Left colon (tissue), 2 donors: ENCODE results near the gene DHRS1. TPM values are rescaled to one million over a fixed set of nuclear protein-coding genes. Genes with fewer than 3 reads are reported as not detected.

Source experiments
- ATAC-seq: fragments of 200-7000 bp; cut with Tn5 transposase; one replicate; pipeline ENCODE4 v1.9.1; 2020; ENCODE audit warnings: mild to moderate bottlenecking, moderate library complexity
- DNase-seq, 2 donors: peaks; one replicate each; pipeline ENCODE4 v3.0.0-alpha.2; 2020
- intact Hi-C, 2 donors: fragments of 100-400 bp; cut with DNase I in 1 of 2; cut with micrococcal nuclease in 1 of 2; formaldehyde crosslinking; loops; one replicate each; pipeline versions ENCODE4 v1.11.2 to v1.14.0; 2022; cut with DNase I, micrococcal nuclease
- total RNA-seq, 2 donors: library from RNA; stranded (reverse); fragmentation: NEBNext Ultra II Directional; extraction: Animal tissue kit (Norgen Biotek cat#: 25700); gene quantifications; one replicate each; pipeline ENCODE4 v1.2.1, GENCODE V29; 2021
- donor health status: DM: no; HTN: no; CAD: no.
- donor health status: DM: yes; HTN: yes; CAD: no.

Gene DHRS1
- total RNA-seq, 2 donors from 2014 or later: 64.2 to 76.6 TPM

DNA sequence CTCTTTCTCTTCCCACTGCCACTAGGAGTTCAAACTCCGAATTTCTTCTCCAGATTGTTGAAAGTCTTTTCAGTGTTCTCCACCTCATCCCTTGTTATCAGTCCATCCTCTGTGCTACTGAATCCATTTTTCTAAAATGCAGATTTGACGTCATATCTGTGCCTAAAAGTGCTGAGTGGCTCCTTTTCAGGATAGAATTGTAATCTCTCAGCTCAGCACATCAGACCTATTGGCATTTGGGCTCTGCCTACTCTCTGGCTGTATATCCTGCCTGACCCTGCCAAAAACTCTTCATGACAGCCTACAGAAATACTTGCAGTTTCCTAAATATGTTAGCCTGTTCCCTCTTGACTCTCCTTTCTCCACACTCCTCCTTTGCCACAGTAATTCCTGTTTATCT is 27.1 kb downstream of the DHRS1 start:
- no peak for ATAC-seq
- intact Hi-C loops: no loop called here

GRCh38 chr14:24271834-24272263 is 27.7 kb downstream of the DHRS1 start:
- ATAC-seq: no peak
- DNase-seq: no peak
- intact Hi-C loops: no loop called here

More for the DNA sequence above, 27.1 kb downstream of the DHRS1 start:
- DNase-seq: no peak

GRCh38 chr14:24271134-24271833 is 28.3 kb downstream of the DHRS1 start, which contains the start of gene RABGGTA:
Gene RABGGTA (minus strand): TSS chr14:24271597. CDS start chr14:24271115, 482 bp downstream.
- intact Hi-C loops: no loop called here
- peak; percentile 88 to 92 for DNase-seq
- ATAC-seq: peak; percentile 96

- no peak for DNase-seq
- peak; percentile 38 for ATAC-seq
- intact Hi-C loops: no loop called here
These were observed 28.9 kb downstream of the DHRS1 start for GRCh38 chr14:24270537-24271133.

GRCh38 chr14:24269910-24270536 is 29.6 kb downstream of the DHRS1 start:
- no peak for DNase-seq
- intact Hi-C loops: no loop called here
- no peak for ATAC-seq

GRCh38 chr14:24269368-24269767 is 30.2 kb downstream of the DHRS1 start:
- DNase-seq (no peak), ATAC-seq (no peak)
- intact Hi-C loops: no loop called here

GRCh38 chr14:24268225-24268624 is 31.4 kb downstream of the DHRS1 start:
- intact Hi-C loops: no loop called here
- no peak for DNase-seq
- no peak for ATAC-seq

DNA sequence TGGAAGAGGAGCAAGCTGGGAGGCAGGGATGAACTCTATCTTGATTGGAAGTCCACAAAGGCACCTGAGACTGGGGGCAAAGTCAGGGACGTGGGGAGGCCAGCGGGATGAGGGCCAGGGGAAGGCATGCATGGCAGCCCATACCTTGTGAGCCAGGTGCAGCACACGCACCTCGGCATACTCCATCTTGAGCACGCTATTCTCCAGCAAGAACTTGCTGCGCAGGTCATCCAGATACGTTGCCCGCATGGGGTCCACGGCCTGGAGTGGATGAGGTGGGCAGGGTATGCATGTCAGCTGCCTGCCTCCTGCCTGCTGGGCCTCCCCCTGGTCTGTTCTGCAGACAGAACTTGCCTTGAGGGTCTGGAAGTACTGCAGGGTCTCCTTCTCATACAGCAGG is 32.1 kb downstream of the DHRS1 start:
- ATAC-seq (no peak), DNase-seq (no peak)
- intact Hi-C loops: no loop called here

DNA sequence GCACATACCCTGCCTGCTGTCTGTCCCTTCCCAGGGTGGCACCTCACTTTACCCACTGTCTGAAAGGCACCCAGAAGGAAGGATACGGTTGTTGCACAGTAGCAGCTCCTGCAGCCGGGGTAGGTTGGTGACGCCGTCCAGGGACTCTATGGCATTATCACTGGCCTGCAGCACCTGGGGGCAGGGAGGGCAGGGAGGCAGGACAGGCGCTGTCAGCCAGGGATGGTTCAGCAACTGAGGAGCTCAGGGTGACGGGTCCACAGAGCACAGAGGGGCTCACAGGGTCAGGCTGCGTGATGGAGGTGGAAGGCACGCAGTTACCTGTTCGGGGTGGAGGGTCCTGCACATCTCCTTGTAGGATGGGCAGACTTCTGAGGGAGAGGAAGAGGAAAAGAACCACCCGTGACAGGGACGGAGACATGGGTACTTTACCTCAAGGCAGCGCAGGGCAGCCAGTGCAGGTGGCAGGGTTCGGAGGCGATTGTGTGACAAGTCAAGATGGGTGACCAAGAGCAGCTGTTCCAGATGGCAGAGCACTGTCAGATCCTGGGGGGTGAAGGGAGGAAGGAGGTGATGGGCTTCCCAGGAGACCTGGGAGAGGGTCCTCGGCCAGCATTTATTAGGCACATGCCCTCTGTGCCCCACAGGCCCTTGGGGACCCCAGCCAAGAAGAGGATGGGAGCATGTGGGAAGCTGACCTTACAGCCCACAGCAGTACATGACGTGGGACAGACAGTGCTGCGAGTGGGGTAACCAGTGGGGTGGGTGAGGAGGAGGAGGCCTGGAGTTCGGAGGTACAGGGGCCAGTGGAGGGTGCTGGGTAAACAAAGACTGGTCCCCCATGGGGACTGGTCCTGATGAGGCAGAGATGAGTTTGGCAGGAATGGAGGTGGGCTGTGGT is 33.0 kb downstream of the DHRS1 start:
- DNase-seq (no peak), ATAC-seq (no peak)
- intact Hi-C loops: no loop called here

DNA sequence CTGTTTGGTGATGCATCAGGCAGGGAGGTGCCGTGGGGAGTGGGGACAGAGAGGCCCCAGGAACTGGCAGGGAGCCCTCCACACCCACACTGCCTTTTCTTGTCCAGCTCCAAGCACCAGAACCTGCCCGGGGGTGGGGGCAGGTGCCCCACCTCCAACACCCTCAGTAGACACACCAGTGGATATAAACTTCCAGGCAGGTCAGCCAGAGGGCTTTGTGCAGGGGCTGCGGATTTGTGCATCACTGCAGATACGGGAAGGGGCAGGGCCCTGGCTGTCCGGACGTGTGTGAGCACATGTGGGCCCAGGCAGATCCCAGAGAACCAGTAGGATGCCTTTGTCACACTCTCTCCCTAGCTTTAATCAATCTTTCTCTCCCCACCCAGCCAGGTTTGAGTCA is 35.3 kb downstream of the DHRS1 start:
- ATAC-seq (no peak), DNase-seq (no peak)
- intact Hi-C loops: no loop called here

DNA sequence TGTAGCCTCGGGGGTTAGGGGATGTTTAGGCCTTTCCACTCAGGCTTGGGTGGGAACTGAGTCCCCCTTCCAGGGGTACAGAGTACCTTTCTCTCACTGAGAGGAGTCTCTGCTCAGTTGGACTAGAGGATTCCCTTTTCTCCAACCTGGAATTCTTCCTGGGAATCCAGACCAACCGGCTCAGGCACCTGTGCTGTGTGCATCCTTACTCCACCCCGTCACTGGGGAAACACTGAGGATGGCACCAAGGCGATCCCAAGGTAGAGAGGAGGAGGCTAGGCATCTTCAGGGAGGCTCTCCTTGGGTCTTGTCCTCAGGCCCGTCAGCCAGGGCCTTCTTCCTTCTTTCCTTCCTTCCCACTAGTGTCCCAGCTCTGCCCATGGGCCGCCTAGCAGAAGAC is 35.7 kb downstream of the DHRS1 start:
- no peak for DNase-seq
- intact Hi-C loops: no loop called here
- no peak for ATAC-seq

DNA sequence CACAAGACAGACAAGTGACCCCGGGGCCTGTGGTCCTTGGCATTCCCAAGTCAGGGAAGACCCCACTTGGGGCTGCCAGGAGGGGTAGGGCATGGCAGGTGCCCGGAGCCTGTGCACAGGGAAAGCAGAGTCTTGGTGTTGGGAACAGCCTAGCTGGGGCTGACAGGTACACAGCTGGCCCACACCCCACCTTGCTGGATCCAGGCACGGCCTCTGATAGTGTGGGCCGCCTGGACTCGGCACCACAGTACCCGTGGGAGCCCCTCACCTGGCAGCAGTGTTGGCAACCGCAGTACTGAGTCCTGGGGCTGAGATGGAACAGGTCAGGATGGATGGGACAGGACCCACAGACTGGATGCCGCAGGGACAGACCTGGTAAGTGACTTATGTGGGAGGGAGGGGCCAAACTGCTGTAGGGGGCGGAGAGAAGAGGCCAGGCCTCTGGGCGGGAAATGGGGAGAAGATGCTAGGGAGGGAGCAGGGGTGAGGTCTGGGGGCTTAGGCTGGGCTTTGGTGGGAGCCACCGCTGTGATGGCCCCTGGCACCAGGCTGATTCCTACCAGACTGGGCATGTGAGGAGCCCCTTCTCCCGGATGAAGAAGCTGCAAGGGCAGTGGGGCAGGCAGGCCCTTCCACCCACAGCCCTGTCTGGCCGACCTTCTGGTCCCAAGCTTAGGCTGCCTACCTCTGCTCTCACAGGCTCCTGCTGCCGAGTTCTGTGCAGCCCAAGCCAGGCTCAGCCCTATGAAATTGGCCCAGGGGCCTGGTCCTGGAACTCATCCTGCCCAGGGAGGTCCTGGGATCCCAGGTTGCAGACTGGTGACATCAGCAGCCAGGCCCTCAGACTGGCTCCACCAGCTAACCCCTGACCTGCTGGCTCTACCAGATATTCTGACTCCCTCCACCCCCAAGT is 36.5 kb downstream of the DHRS1 start, which contains the start of gene TGM1:
Gene TGM1 (minus strand): TSS at position 357 of the 913 bp plus-strand sequence. CDS start 825 bp downstream, outside the sequence.
- DNase-seq (no peak), ATAC-seq (no peak)
- intact Hi-C loops: no loop called here

DNA sequence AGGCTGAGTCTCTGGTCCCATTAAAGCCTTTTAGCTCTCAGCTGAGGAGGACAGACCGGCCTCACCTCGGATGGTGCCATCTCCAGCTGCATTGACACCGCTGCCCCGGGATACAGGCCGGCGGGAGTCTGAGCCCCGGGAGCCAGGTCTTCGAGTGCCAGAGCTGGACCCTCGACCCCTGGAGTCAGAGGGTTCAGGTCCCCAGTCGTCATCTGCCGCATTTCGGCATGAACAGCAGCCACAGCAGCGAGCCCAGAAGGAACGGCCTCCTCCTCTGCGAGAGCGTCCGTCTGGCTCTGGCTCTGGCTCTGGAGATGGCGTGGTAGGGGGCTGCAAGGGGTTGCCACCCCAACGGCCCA is 37.6 kb downstream of the DHRS1 start:
- intact Hi-C loops: no loop called here
- ATAC-seq (no peak), DNase-seq (no peak)

GRCh38 chr14:24261256-24261968 is 38.2 kb downstream of the DHRS1 start:
- no peak for ATAC-seq
- no peak for DNase-seq
- intact Hi-C loops: no loop called here

DNA sequence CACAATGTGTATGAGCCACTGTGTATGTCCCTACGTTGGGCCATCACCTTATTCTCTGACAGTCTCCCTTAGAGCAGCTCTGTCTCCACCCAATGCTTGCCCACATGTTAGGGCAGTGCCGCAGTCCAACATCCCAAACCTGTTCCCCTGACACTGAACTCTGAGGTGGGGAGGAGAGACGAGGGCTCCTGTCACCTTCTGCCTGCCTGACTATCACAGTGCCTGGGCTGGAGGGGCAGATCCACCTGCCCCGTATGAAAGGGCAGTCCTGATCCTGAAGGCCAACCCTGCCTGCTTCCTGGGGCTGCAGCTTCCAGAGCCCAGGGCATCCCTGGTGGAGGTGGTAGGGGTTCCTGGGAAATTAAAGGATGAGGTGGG is 38.8 kb downstream of the DHRS1 start:
- DNase-seq (no peak), ATAC-seq (no peak)
- intact Hi-C loops: no loop called here

- DNase-seq (no peak), ATAC-seq (no peak)
- intact Hi-C loops: no loop called here
These were observed 39.4 kb downstream of the DHRS1 start for GRCh38 chr14:24260026-24260779.
